ENCODE results near the gene ZFTA.
A peak's percentile ranks its signal among the peaks of the same experiment; 100 is the strongest.
"Not testable (repeated sequence)": the region's sequence is repeated elsewhere in the genome, so short reads cannot be mapped to it uniquely, and the experiment has no call there.

Gene ZFTA

GRCh38 chr11:63768237-63769041 is at the start of gene ZFTA:
Gene ZFTA, minus strand, starts transcription at chr11:63768775. Its CDS starts 153 bp downstream, at chr11:63768622.
- DNase-seq (ENCODE audit: low read depth) = peak; percentile 44

- DNase-seq (ENCODE audit: low read depth) = no peak
Observed at GRCh38 chr11:63817758-63818498, 49.4 kb upstream of the ZFTA start.

- no peak for DNase-seq (ENCODE audit: low read depth)
Observed at GRCh38 chr11:63816732-63817131, 48.2 kb upstream of the ZFTA start.

DNA sequence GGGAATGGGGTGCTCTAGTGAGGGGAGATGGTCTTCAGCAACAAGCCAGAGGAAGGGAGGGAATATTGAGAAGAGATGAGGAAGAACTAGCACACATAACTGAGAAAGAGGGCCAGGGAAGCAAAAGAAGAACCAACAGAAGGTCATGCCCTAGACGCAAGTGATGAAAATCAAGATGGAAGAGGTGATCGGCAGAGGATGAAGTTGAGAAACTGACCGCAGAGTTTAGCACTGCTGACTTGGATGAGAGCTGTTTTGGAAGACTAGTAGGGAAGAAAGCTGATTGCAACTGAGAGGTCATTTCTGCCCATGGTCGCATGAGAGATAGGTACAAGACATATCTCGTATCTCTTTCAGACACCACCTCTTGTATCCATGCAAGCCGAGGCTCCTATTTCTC is 47.6 kb upstream of the ZFTA start:
- DNase-seq (ENCODE audit: low read depth) = no peak

DNA sequence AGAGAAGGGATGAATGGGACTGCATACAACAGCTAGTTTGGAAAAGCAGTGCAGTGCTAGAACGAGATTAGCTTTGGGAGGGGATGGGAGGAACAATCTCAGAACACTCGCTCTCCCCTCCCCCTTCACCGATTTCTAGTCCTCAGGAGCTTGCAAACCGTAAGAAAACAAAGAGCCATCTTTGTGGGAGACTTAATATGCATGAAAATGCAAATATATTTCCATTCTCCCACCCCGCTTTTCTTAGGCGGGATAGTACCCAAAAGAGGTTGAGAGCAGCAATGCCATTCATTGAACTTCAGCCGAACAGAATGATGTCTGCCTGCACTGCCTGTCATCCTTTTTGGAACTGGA is 45.8 kb upstream of the ZFTA start:
- no peak for DNase-seq (ENCODE audit: low read depth)

- no peak for DNase-seq (ENCODE audit: low read depth)
Observed at GRCh38 chr11:63813563-63814382, 45.2 kb upstream of the ZFTA start.

DNA sequence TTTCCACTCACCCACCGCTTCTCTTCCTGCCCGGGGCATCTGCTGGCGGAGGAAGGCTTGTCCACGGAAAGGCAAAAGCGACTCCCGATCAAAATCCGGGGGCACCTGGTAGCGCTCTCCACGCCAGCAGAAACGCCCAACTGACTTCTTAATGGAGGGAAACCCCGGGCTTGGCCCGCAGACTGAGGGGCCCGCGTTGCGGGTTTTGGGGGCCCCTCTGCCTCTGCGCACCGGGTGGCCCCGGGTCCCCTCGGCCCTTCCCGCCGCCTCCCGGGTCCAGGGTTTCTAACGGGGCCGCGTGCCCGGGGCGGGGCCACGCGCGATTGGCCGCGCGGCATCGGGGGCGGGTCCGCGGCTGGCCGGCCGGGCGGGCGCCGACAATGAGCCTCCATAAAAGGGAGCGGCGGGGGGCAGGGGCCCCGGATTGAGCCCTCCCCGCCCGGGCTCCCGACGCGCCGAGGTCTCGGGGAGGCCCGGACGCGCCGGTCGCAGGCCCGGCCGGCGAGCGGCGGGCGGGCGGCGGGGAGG is 44.5 kb upstream of the ZFTA start, which contains the start of gene SPINDOC:
Gene SPINDOC (plus strand): TSS at position 422 of the 528 bp plus-strand sequence. CDS start 231 bp downstream, outside the sequence.
- DNase-seq (ENCODE audit: low read depth) = peak; percentile 51

GRCh38 chr11:63811522-63811921 is 42.9 kb upstream of the ZFTA start:
- no peak for DNase-seq (ENCODE audit: low read depth)

DNA sequence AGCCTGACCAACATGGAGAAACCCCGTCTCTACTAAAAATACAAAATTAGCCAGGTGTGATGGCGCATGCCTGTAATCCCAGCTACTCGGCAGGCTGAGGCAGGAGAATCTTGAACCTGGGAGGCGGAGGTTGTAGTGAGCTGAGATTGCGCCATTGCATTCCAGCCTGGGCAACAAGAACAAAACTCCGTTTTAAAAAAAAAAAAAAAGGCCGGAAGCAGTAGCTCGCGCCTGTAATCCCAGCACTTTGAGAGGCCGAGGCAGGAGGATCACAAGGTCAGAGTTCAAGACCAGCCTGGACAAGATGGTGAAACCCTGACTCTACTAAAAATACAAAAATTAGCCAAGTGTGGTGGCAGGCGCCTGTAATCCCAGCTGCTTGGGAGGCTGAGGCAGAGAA is 41.8 kb upstream of the ZFTA start:
- DNase-seq (ENCODE audit: low read depth) = not testable (repeated sequence)

- DNase-seq (ENCODE audit: low read depth) = no peak
Observed at GRCh38 chr11:63805844-63806415, 37.4 kb upstream of the ZFTA start.

DNA sequence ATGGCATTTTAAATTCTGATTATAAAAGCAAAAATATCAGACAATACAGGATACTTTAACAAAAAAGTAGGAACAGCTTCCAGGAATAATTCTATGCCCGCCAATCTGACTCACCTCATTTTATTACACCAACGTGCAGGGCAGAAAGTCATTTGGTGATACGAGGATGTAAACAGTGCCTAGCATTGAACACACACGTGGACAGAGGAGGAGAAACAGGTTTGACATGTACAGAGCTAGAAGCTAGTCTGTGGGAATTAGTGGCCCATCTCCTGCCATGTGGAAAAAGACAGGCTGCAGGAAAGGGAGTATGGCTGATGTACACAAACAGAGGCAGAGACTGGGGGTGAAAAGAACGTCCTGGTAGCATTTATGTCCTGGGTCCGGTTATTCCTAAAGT is 35.7 kb upstream of the ZFTA start:
- DNase-seq (ENCODE audit: low read depth) = no peak

DNA sequence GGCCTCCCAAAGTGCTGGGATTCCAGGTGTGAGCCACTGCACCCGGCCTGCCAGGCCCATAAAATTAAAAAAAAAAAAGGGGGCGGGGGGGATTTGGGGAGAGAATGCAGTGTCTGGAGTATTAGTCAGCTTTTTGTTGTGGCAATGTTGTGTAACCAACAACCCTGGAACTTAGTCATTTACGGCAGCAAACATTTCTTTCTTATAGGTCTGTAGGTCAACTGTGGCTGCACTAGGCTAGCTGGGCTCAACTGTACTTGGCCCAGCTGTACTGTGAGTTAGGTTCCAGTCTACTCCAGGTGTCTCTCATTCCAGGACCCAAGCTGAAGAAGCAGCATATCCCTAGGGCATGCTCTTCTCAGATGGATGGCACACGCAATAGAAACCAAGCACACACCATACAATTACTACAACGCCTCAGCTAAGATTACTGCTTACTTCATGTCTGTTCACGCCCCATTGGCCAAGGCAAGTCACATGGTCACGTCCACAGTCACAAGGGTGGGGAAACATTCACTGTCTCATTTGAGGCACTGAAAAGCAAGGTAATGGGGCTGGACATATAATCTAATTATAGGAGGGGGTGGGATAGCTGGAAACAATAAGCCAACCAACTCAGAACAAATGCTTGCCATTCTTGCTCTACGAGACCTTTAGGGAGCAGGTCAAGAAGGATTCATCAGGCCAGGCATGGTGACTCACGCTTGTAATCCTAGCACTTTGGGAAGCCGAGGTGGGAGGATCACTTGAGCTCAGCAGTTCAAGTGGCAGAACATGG is 34.3 kb upstream of the ZFTA start:
- no peak for DNase-seq (ENCODE audit: low read depth)

DNA sequence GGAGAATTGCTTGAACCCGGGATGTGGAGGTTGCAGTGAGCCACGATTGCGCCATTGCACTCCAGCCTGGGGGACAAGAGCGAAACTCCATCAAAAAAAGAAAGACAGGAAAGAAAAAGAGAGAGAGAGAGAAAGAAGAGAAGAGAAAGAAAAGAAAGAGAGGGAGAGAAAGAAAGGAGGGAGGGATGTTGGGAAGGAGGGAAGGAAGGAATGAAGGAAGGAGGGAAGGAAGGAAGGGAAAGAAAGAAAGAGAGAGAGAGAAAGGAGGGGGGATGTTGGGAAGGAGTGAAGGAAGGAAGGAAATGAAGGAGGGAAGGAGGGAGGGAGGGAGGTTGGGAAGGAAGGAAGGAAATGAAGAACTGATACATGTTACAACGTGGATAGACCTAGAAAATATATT is 32.3 kb upstream of the ZFTA start:
- DNase-seq (ENCODE audit: low read depth) = no peak

- no peak for DNase-seq (ENCODE audit: low read depth)
Observed at GRCh38 chr11:63795066-63795465, 26.5 kb upstream of the ZFTA start.

GRCh38 chr11:63793161-63793560 is 24.6 kb upstream of the ZFTA start:
- DNase-seq (ENCODE audit: low read depth) = no peak

DNA sequence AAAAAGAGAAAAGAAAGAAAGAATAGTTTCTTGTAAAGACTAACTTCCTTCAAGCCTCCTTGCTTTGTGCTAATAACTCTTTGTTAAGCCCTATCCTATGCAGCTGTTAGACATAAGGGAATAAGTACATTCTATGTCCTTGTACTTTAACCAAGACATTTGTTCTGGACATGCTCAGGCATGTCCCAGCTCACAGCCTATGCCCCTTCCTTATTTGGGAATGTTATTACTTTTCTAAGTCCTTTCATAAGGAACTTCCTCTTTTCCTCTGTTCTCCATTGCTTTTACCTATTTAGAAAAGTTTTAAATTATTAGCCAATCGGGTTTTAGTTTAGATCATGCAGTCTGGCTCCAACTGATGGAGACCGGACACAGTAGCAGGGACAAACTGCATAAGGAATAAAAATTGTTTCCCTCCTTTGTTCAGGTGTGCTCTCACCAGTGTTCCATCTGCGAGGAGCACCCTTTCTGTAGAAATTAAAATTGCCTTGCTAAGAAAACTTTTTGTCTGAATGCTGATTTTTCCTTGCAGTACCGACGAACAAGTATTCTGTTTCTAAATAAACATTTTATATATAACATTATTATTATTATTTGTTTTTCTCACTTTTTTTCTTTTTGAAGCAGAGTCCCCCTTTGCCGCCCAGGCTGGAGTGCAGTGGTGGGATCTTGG is 23.1 kb upstream of the ZFTA start:
- DNase-seq (ENCODE audit: low read depth) = no peak

- no peak for DNase-seq (ENCODE audit: low read depth)
Observed at GRCh38 chr11:63785823-63786222, 17.2 kb upstream of the ZFTA start.

DNA sequence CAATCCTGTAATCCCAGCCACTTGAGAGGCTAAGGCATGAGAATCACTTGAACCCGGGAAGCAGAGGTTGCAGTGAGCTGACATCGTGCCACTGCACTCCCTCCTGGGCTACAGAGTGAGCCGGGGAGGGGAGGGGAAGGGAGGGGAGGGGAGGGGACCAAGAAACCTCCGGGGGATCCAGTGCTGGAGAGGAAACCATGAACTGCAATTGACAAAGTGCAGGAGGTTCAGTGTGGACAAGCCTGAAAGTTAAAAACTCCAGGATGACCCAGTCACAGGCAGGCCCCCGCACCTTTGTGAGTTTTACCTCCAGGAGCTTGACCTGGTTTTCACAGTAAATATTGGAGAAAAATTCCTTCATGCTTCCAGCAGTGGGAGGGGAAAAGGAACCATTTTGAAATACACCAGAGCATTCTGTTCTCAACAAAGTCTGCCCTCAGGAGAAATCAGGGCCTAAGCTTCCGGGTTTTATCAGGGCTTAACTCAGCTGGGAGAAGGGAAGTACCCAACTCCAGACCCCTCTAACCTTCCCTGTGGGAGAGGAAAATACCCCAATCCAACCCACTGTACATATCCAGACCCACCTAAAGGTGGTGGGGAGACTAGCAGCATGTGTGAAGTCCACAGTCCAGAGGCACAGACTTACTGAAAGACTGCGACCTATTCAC is 15.5 kb upstream of the ZFTA start:
- DNase-seq (ENCODE audit: low read depth) = no peak

DNA sequence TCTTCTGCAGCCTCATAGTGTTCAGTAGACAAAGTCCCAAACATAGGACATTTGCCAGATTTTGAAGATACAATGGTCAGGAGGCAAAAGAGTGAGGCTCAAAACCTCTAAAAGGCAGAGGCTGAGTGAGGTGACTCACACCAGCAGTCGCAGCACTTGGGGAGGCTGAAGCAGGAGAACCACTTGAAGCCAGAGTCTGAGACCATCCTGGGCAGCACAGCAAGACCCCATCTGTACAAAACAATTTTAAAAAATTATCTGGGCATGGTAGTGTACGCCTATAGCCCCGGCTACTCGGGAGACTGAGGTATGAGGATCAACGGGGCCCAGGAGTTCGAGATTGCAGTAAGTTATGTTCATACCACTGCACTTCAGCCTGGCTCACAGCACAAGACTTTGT is 14.2 kb upstream of the ZFTA start:
- no peak for DNase-seq (ENCODE audit: low read depth)

DNA sequence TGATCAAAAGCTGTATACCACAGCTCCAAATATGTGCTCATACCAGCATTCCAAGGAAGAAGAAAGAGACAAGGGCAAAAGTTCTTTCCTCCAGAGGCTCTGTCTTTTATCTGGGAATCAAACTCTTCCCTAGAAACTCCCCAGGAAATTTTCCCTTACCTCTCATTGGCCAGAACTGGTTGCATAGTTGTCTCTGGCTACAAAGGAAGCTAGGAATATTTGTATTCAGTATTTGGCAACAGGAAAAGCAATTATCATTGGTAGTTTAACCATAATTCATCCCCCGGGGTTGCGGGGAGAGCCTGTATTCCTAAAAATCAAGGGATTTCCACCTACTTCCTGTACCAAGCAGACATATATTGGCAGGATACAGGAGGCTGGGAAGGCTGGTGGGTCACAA is 10.5 kb upstream of the ZFTA start:
- DNase-seq (ENCODE audit: low read depth) = no peak
